Astrocyte (in vitro differentiated cells and primary cell): ENCODE results near the gene EGFL7.

Source experiments
- EZH2 ChIP-seq: IDR thresholded peaks from 2 replicates; pipeline ENCODE4 v1.6.1; 2012; ENCODE audit warnings: mild to moderate bottlenecking, low read length, inconsistent platforms; ENCODE audit not compliant: insufficient read depth
- TF ChIP-seq, protein P1 (sequence below): IDR thresholded peaks from 2 replicates; pipeline ENCODE4 v1.5.1; 2011; ENCODE audit warnings: low read depth, mild to moderate bottlenecking, inconsistent platforms, low read length, moderate library complexity; ENCODE audit not compliant: insufficient read depth

DNA sequence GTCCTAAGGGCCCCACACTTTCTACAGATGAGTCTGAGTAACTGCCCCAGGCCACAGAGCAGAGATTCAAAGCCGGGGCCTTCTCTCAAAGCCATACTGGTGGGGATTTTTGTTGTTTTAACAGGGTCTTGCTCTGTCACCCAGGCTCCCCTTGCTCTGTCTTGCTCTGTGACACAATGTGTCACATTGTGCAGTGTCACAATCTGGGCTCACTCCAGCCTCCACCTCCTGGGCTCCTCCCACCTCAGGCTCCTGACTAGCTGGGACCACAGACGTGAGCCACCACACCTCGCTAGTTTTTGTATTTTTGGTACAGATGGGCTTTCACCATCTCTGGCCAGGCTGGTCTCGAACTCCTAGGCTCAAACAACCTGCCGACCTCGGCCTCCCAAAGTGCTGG lies 15.9 kb downstream of the EGFL7 start:
- TF ChIP-seq, protein P1, sequence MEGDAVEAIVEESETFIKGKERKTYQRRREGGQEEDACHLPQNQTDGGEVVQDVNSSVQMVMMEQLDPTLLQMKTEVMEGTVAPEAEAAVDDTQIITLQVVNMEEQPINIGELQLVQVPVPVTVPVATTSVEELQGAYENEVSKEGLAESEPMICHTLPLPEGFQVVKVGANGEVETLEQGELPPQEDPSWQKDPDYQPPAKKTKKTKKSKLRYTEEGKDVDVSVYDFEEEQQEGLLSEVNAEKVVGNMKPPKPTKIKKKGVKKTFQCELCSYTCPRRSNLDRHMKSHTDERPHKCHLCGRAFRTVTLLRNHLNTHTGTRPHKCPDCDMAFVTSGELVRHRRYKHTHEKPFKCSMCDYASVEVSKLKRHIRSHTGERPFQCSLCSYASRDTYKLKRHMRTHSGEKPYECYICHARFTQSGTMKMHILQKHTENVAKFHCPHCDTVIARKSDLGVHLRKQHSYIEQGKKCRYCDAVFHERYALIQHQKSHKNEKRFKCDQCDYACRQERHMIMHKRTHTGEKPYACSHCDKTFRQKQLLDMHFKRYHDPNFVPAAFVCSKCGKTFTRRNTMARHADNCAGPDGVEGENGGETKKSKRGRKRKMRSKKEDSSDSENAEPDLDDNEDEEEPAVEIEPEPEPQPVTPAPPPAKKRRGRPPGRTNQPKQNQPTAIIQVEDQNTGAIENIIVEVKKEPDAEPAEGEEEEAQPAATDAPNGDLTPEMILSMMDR = no peak
- no peak for TF ChIP-seq EZH2
